ENCODE data around the gene AQP3. TPM values are rescaled to one million over a fixed set of nuclear protein-coding genes. Genes with fewer than 3 reads are reported as not detected.
"Not testable (repeated sequence)": the region's sequence is repeated elsewhere in the genome, so short reads cannot be mapped to it uniquely, and the experiment has no call there.

The AQP3 gene
- total and polyA plus RNA-seq, 2 experiments from 2014 or later = 0.29 TPM; not detected in 1

- Histone ChIP-seq H3K79me2 (ENCODE audit: insufficient read depth) (no peaks in the 10 kb centered on the region), H3F3A (ENCODE audit: insufficient read depth) (peaks cover 4% of the 10 kb centered on the region; the same call in 1 of the 2 replicates), H4K20me1 (ENCODE audit: insufficient read depth) (no peaks in the 10 kb centered on the region), H3K9me2 (ENCODE audit: insufficient read depth) (no peaks in the 10 kb centered on the region), H3K9me3 (ENCODE audit: low read depth) (no peaks in the 10 kb centered on the region), H3K9ac (no peak overlapping the region), H3K27me3 (replicated peaks; ENCODE audit: insufficient read depth) (no peaks in the 10 kb centered on the region), H3K4me3 (no peak overlapping the region), H2AFZ (no peak overlapping the region), H3K4me2 (ENCODE audit: unreplicated experiment) (no peak overlapping the region), H3K27ac (no peak overlapping the region), H3K4me1 (ENCODE audit: insufficient read depth) (peaks cover 5% of the 10 kb centered on the region; the same call in 1 of the 2 replicates), H3K36me3 (ENCODE audit: low read depth) (peaks cover 17% of the 10 kb centered on the region)
- TF ChIP-seq EZH2phosphoT487 (IDR thresholded peaks at IDR 0.05; ENCODE audit: insufficient read depth, low read depth) (no peak), EZH2 (IDR thresholded peaks at IDR 0.05; ENCODE audit: insufficient read depth, poor library complexity, severe bottlenecking) (no peak)
- WGBS, 2 experiments (ENCODE audit: low coverage in 1 of 2, low lambda C conversion rate in 2 of 2, missing lambda C conversion rate in 2 of 2) = 71 to 87% methylated on average over 3 of the region's 3 CpGs
- no peak for DNase-seq
- in situ Hi-C loops (cut with MboI) = loop anchor here (25.0 kb wide), 1 partner anchor 372 kb away; the partner anchor contains the start of gene SMU1
Observed at GRCh38 chr9:33459115-33459514, 11.7 kb upstream of the AQP3 start.

DNA sequence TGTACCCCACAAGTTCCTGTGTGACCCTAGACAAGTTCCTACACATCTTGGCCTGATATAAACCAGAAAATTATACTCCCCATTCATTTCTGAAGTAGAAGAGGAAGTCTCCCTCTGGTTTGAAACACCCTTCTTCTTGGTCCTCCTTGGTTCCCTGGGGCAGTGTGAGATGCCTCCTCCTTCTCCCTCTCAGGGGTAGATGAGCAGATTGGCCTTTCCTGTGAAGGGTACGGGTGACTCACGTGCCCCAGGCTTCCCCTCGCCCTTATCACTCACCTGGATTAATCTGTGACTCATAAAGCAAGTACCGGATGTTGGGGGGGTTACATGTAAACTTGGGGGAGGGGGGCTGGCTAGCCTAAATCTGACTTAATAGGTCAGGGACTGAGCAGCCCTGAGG lies 11.1 kb upstream of the AQP3 start:
- 35 to 36% methylated on average over 4 of the region's 4 CpGs for WGBS, 2 experiments (ENCODE audit: low coverage in 1 of 2, low lambda C conversion rate in 2 of 2, missing lambda C conversion rate in 2 of 2)
- Histone ChIP-seq H3K36me3 (ENCODE audit: low read depth) (peaks cover 13% of the 10 kb centered on the region), H4K20me1 (ENCODE audit: insufficient read depth) (no peaks in the 10 kb centered on the region), H3K4me3 (no peak overlapping the region), H3K9me2 (ENCODE audit: insufficient read depth) (no peaks in the 10 kb centered on the region), H3K27ac (no peak overlapping the region), H3K9ac (no peak overlapping the region), H3K9me3 (ENCODE audit: low read depth) (no peaks in the 10 kb centered on the region), H3K27me3 (replicated peaks; ENCODE audit: insufficient read depth) (no peaks in the 10 kb centered on the region), H3K4me1 (ENCODE audit: insufficient read depth) (peaks cover 5% of the 10 kb centered on the region; the same call in 1 of the 2 replicates), H3K79me2 (ENCODE audit: insufficient read depth) (no peaks in the 10 kb centered on the region), H3K4me2 (ENCODE audit: unreplicated experiment) (no peak overlapping the region), H2AFZ (no peak overlapping the region), H3F3A (ENCODE audit: insufficient read depth) (peaks cover 4% of the 10 kb centered on the region; the same call in 1 of the 2 replicates)
- TF ChIP-seq EZH2phosphoT487 (IDR thresholded peaks at IDR 0.05; ENCODE audit: insufficient read depth, low read depth) (no peak), EZH2 (IDR thresholded peaks at IDR 0.05; ENCODE audit: insufficient read depth, poor library complexity, severe bottlenecking) (no peak)
- no peak for DNase-seq
- in situ Hi-C loops (cut with MboI) = loop anchor here (25.0 kb wide), 1 partner anchor 371 kb away; the partner anchor contains the start of gene SMU1

DNA sequence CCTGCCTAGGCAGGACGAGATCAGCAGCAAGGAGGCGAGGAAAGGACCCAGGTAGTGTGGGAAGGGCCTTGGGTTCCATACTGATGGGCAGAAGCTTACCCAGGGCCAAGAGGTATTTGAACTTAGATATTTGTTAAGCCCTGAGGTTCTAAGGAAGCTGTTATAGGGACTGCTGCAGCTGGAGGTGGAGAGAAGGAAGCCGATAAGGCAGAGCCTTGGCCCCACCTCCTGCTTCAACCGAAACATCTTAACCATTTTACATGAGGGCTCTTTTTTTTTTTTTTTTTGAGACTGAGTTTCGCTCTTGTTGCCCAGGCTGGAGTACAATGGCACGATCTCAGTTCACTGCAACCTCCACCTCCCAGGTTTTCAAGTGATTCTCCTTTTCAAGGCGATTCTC lies 8.6 kb upstream of the AQP3 start:
- in situ Hi-C loops (cut with MboI) = loop anchor here (25.0 kb wide), 1 partner anchor 369 kb away; the partner anchor contains the start of gene SMU1
- no peak for TF ChIP-seq EZH2phosphoT487 (IDR thresholded peaks at IDR 0.05; ENCODE audit: insufficient read depth, low read depth)
- TF ChIP-seq EZH2 (IDR thresholded peaks at IDR 0.05; ENCODE audit: insufficient read depth, poor library complexity, severe bottlenecking) = no peak
- H4K20me1 ChIP-seq (ENCODE audit: insufficient read depth) = no peaks in the 10 kb centered on the region
- H3K9me2 ChIP-seq (ENCODE audit: insufficient read depth) = no peaks in the 10 kb centered on the region
- no peaks in the 10 kb centered on the region for H3K79me2 ChIP-seq (ENCODE audit: insufficient read depth)
- no peak for DNase-seq
- no peaks in the 10 kb centered on the region for H3K9me3 ChIP-seq (ENCODE audit: low read depth)
- peaks cover 5% of the 10 kb centered on the region; the same call in 1 of the 2 replicates for H3K4me1 ChIP-seq (ENCODE audit: insufficient read depth)
- H3K4me3 ChIP-seq = no peak overlapping the region
- no peaks in the 10 kb centered on the region; the same call in 1 of the 2 replicates for H3K36me3 ChIP-seq (ENCODE audit: low read depth)
- H3F3A ChIP-seq (ENCODE audit: insufficient read depth) = peaks cover 4% of the 10 kb centered on the region; the same call in 1 of the 2 replicates
- no peak overlapping the region for H3K27ac ChIP-seq
- no peaks in the 10 kb centered on the region for H3K27me3 ChIP-seq (replicated peaks; ENCODE audit: insufficient read depth)
- WGBS, 2 experiments (ENCODE audit: low coverage in 1 of 2, low lambda C conversion rate in 2 of 2, missing lambda C conversion rate in 2 of 2) = 81 to 84% methylated on average over 7 of the region's 7 CpGs
- no peak overlapping the region for H3K4me2 ChIP-seq (ENCODE audit: unreplicated experiment)
- H3K9ac ChIP-seq = no peak overlapping the region
- no peak overlapping the region for H2AFZ ChIP-seq

GRCh38 chr9:33455456-33455855 lies 8.1 kb upstream of the AQP3 start:
- DNase-seq; H3K9me3 ChIP-seq (ENCODE audit: low read depth); H3K4me1 ChIP-seq (ENCODE audit: insufficient read depth); H3K4me2 ChIP-seq (ENCODE audit: unreplicated experiment); H2AFZ ChIP-seq; H3F3A ChIP-seq (ENCODE audit: insufficient read depth); H3K27me3 ChIP-seq (replicated peaks; ENCODE audit: insufficient read depth); H3K9me2 ChIP-seq (ENCODE audit: insufficient read depth); H3K36me3 ChIP-seq (ENCODE audit: low read depth); H4K20me1 ChIP-seq (ENCODE audit: insufficient read depth); H3K79me2 ChIP-seq (ENCODE audit: insufficient read depth); H3K4me3 ChIP-seq; H3K9ac ChIP-seq; H3K27ac ChIP-seq: not testable (repeated sequence)
- 75 to 92% methylated on average over 8 of the region's 8 CpGs for WGBS, 2 experiments (ENCODE audit: low coverage in 1 of 2, low lambda C conversion rate in 2 of 2, missing lambda C conversion rate in 2 of 2)
- in situ Hi-C loops (cut with MboI) = loop anchor here (25.0 kb wide), 1 partner anchor 368 kb away; the partner anchor contains the start of gene SMU1

GRCh38 chr9:33454661-33455026 lies 7.3 kb upstream of the AQP3 start:
- H3K4me3 ChIP-seq; H3K9me2 ChIP-seq (ENCODE audit: insufficient read depth); H3F3A ChIP-seq (ENCODE audit: insufficient read depth); H3K9ac ChIP-seq; H2AFZ ChIP-seq; H3K4me2 ChIP-seq (ENCODE audit: unreplicated experiment); H3K36me3 ChIP-seq (ENCODE audit: low read depth); H3K9me3 ChIP-seq (ENCODE audit: low read depth); H3K79me2 ChIP-seq (ENCODE audit: insufficient read depth); H4K20me1 ChIP-seq (ENCODE audit: insufficient read depth); H3K4me1 ChIP-seq (ENCODE audit: insufficient read depth); H3K27ac ChIP-seq; H3K27me3 ChIP-seq (replicated peaks; ENCODE audit: insufficient read depth); DNase-seq: not testable (repeated sequence)
- WGBS, 2 experiments (ENCODE audit: low coverage in 1 of 2, low lambda C conversion rate in 2 of 2, missing lambda C conversion rate in 2 of 2) = 80 to 83% methylated on average over 5 of the region's 5 CpGs
- in situ Hi-C loops (cut with MboI) = loop anchor here (25.0 kb wide), 1 partner anchor 367 kb away; the partner anchor contains the start of gene SMU1

All from GM23248 (cell line).